K562 (cell line): ENCODE data around the gene PDE4D. TPM values are rescaled to one million over a fixed set of nuclear protein-coding genes. Genes with fewer than 3 reads are reported as not detected.

Experiments
- ATAC-seq: fragments of 200-7000 bp; cut with Tn5 transposase; 3 replicates; pipeline ENCODE4 v1.9.1; 2020; ENCODE audit warnings: moderate library complexity
- BruUV-seq: library from RNA; stranded (reverse); fragments of 400-500 nt; replicated peaks from 2 replicates; lab custom pipeline; 2021; lab: Mats Ljungman, UMichigan
- CTCF ChIA-PET: fragments of 300-600 bp; formaldehyde crosslinking; extraction: SDS; loops from one replicate; lab custom pipeline; 2021; ENCODE audit warnings: low intra/inter-chr PET ratio; lab: Yijun Ruan, JAX
- POLR2A ChIA-PET: fragments of 300-600, 350-650 bp; sonication (Branson Sonifier 250); formaldehyde crosslinking; extraction: SDS; loops from one replicate; lab custom pipeline; 2021; ENCODE audit warnings: antibody characterized with exemption, inconsistent platforms; lab: Yijun Ruan, JAX
- DNase-seq, 4 experiments: peaks; one replicate each; pipeline versions ENCODE4 v3.0.0 to v3.0.0-alpha.2; 2011 to 2018; ENCODE audit warnings: low spot score in 3 of 4, mixed read lengths in 3 of 4; ENCODE audit errors: extremely low read depth in 1 of 4
- FAIRE-seq: peaks from 2 replicates; lab custom pipeline; 2011; peaks lifted over from hg19 to GRCh38; lab: Jason Lieb, UNC
- H2AFZ ChIP-seq: 2 replicates; pipeline ENCODE4 v1.6.0; 2011; ENCODE audit warnings: low read depth, low read length, control low read depth, inconsistent platforms
- H3K27ac ChIP-seq: fragments of 200-600 bp; 3 replicates; pipeline ENCODE4 v1.8.0; 2011; ENCODE audit warnings: low read depth, mild to moderate bottlenecking, control low read depth, inconsistent platforms, low read length, moderate library complexity, mixed read lengths; ENCODE audit errors: extremely low read depth
- H3K27me3 ChIP-seq, 2 experiments: fragments of 300-600 bp in 1 of 2; 2 replicates in 1 of 2; 3 replicates in 1 of 2; pipeline versions ENCODE4 v1.6.0 to v1.8.0; 2011; ENCODE audit warnings: inconsistent platforms in 2 of 2, low read length in 2 of 2, mild to moderate bottlenecking in 1 of 2, mixed read lengths in 1 of 2, moderate library complexity in 1 of 2; ENCODE audit not compliant: control insufficient read depth in 2 of 2, insufficient read depth in 2 of 2
- H3K36me3 ChIP-seq: fragments of 300-600 bp; 3 replicates; pipeline ENCODE4 v1.8.0; 2011; ENCODE audit warnings: mild to moderate bottlenecking, low read length, inconsistent platforms; ENCODE audit not compliant: control insufficient read depth, insufficient read depth
- H3K4me1 ChIP-seq, 2 experiments: fragments of 200-600 bp in 1 of 2; replicated peaks in 1 of 2; 2 replicates in 1 of 2; 3 replicates in 1 of 2; pipeline versions ENCODE4 v1.5.1 to v1.8.0; 2011; ENCODE audit warnings: inconsistent platforms in 2 of 2, low read length in 2 of 2, mild to moderate bottlenecking in 1 of 2, mixed read lengths in 1 of 2, moderate library complexity in 1 of 2; ENCODE audit not compliant: control insufficient read depth in 2 of 2, insufficient read depth in 2 of 2
- H3K4me2 ChIP-seq: 2 replicates; pipeline ENCODE4 v1.6.1; 2011; ENCODE audit warnings: low read length, control low read depth, inconsistent platforms, mixed read lengths; ENCODE audit not compliant: insufficient read depth
- H3K4me3 ChIP-seq: fragments of 200-600 bp; sonication (generic), shearing (Covaris generic); 2 replicates; pipeline ENCODE4 v1.5.1; 2016; ENCODE audit warnings: control low read depth, inconsistent platforms
- H3K79me2 ChIP-seq: fragments of 200-600 bp; 3 replicates; pipeline ENCODE4 v1.8.0; 2011; ENCODE audit warnings: low read length, inconsistent platforms; ENCODE audit not compliant: control insufficient read depth, insufficient read depth
- H3K9ac ChIP-seq, 2 experiments: 2 replicates each; pipeline versions ENCODE4 v1.6.0 to v1.6.1; 2011; ENCODE audit warnings: low read depth in 2 of 2, low read length in 2 of 2, control low read depth in 1 of 2, inconsistent platforms in 1 of 2, mild to moderate bottlenecking in 1 of 2, mixed read lengths in 1 of 2; ENCODE audit not compliant: insufficient read depth in 1 of 2
- H3K9me1 ChIP-seq: one replicate; pipeline ENCODE4 v1.6.0; 2011; ENCODE audit warnings: inconsistent platforms, mild to moderate bottlenecking, low read length, moderate library complexity; ENCODE audit not compliant: control insufficient read depth, insufficient read depth
- H3K9me3 ChIP-seq: replicated peaks from 2 replicates; pipeline ENCODE4 v1.5.1; 2011; ENCODE audit warnings: low read depth, low read length, inconsistent platforms; ENCODE audit not compliant: control insufficient read depth, insufficient read depth
- H4K20me1 ChIP-seq: replicated peaks from 2 replicates; pipeline ENCODE4 v1.6.1; 2011; ENCODE audit warnings: low read length, inconsistent platforms, mixed read lengths; ENCODE audit not compliant: control insufficient read depth, insufficient read depth
- BCOR ChIP-seq: fragments of 450-650 bp; IDR thresholded peaks from 2 replicates; pipeline ENCODE4 v1.6.1; 2016
- FOXJ2 ChIP-seq: fragments of 200-800 bp; sonication (Bioruptor generic); IDR thresholded peaks from 2 replicates; pipeline ENCODE4 v1.6.1; 2016; ENCODE audit warnings: missing genetic modification characterization, missing compliant biosample characterization
- KAT7 ChIP-seq: sonication (generic); formaldehyde crosslinking; IDR thresholded peaks from 2 replicates; pipeline ENCODE4 v1.8.0; 2022; ENCODE audit warnings: missing genetic modification reagents, mild to moderate bottlenecking, borderline replicate concordance
- KHSRP ChIP-seq: fragments of 450-650 bp; IDR thresholded peaks from 2 replicates; pipeline ENCODE4 v1.6.1; 2017
- TGIF2 ChIP-seq: sonication (generic); formaldehyde crosslinking; IDR thresholded peaks from 2 replicates; pipeline ENCODE4 v1.8.1; 2022; ENCODE audit warnings: mild to moderate bottlenecking, missing genetic modification reagents, moderate library complexity
- XRCC3 ChIP-seq: fragments of 450-650 bp; IDR thresholded peaks from 2 replicates; pipeline ENCODE4 v1.6.1; 2017; ENCODE audit warnings: mild to moderate bottlenecking, moderate library complexity
- ZBTB11 ChIP-seq, 3 experiments: fragments of 200-800 bp in 1 of 3; fragments of 250-450 bp in 1 of 3; fragments of 450-650 bp in 1 of 3; sonication (Bioruptor Pico) in 1 of 3; sonication (Bioruptor generic) in 1 of 3; formaldehyde crosslinking in 1 of 3; IDR thresholded peaks; 2 replicates each; pipeline versions ENCODE4 v1.6.1 to v1.8.0; 2016 to 2022; ENCODE audit warnings: mild to moderate bottlenecking in 2 of 3, missing genetic modification characterization in 2 of 3, missing compliant biosample characterization in 1 of 3, moderate library complexity in 1 of 3
- ZNF175 ChIP-seq: fragments of 200-800 bp; sonication (Bioruptor generic); IDR thresholded peaks from 2 replicates; pipeline ENCODE4 v1.6.1; 2016; ENCODE audit warnings: low read depth, mild to moderate bottlenecking, missing genetic modification characterization, missing compliant biosample characterization
- ZNF445 ChIP-seq: fragments of 250-450 bp; sonication (Bioruptor Pico); IDR thresholded peaks from 2 replicates; pipeline ENCODE4 v1.4.0; 2020; ENCODE audit warnings: low read depth, mild to moderate bottlenecking, moderate library complexity
- WGBS: fragments of 100-300 bp; shearing (Covaris generic); methylation state at CpG from one replicate; pipeline ENCODE4 v1.1.6; 2016; ENCODE audit warnings: low coverage, mixed read lengths; ENCODE audit not compliant: insufficient coverage; ENCODE audit errors: missing lambda C conversion rate; 5-methylcytosine and 5-hydroxymethylcytosine counted together
- in situ Hi-C: fragments of 300-500 bp; cut with MboI; formaldehyde crosslinking; loops from 4 replicates; pipeline ENCODE4 v1.15.0; 2018; ENCODE audit warnings: inconsistent platforms, mixed read lengths
- intact Hi-C: fragments of 100-400 bp; cut with micrococcal nuclease; formaldehyde crosslinking; loops from 2 replicates; pipeline ENCODE4 v1.14.2; 2022
- polyA plus RNA-seq, 8 experiments: library from polyadenylated mRNA; depleted of rRNA in 4 of 8; stranded (reverse) in 5 of 8; unstranded in 3 of 8; fragments of >200 nt; fragmentation: Nextera tagmentation in 2 of 8; fragmentation: Illumina TruSeq in 1 of 8; extraction: Ambion mirVana in 2 of 8; extraction: Trizol in 1 of 8; gene quantifications; 2 replicates each; pipeline versions ENCODE4 v1.2.1 to v1.2.3, GENCODE V29; 2011 to 2014; ENCODE audit warnings: inconsistent platforms in 1 of 8, missing spikeins in 1 of 8
- total RNA-seq, 7 experiments: library from RNA; depleted of rRNA in 6 of 7; stranded (reverse); fragments of >200 nt in 6 of 7; fragmentation: Illumina TruSeq in 2 of 7; extraction: Trizol in 2 of 7; gene quantifications; 2 replicates each; pipeline versions ENCODE4 v1.2.1 to v1.2.3, GENCODE V29; 2011 to 2021; ENCODE audit warnings: low replicate concordance in 1 of 7

Gene PDE4D
- total and polyA plus RNA-seq, 9 of the 15 experiments (the other 6 are each of a cell fraction or from before 2014, with no cell fraction given), result 0.04 to 0.46 (median 0.13) TPM

DNA sequence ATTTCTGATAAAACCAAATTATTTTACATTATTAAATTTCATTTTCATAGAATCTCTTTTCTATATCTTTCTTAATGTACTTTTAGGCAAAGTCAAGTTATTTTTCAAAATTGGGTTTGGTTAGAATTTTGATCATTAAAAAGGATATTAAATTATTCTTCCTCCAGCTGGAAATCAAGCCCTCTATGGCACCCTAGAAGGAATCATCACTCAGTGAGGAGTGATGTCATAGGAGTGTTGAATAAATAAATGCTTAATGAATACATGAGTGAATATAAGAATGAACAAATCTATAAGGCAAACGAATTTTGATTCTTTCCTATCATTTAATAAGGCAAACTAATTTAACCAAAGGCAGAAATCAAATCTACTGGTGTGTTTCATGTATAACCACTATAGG lies 639.9 kb downstream of the PDE4D start (continued):
- TF ChIP-seq TGIF2 (CRISPR knock-in tag) (no peak), KAT7 (CRISPR knock-in tag) (no peak), ZBTB11 (CRISPR knock-in tag; IDR thresholded peaks at IDR 0.05) (no peak), ZNF445 (CRISPR knock-in tag) (no peak), BCOR (no peak)

GRCh38 chr5:59251627-59252026 lies 641.9 kb downstream of the PDE4D start:
- no peaks in the 10 kb centered on the region for H3K79me2 ChIP-seq
- FAIRE-seq (no peak), DNase-seq (no peak), ATAC-seq (no peak)
- in situ Hi-C loops (no loop called here), intact Hi-C loops (no loop called here)
- H3K4me3 ChIP-seq, result no peak overlapping the region
- ChIA-PET POLR2A (no interaction called here), CTCF (no interaction called here)
- no peaks in the 10 kb centered on the region for H3K9me1 ChIP-seq
- no peaks in the 10 kb centered on the region for H3K36me3 ChIP-seq
- no peaks in the 10 kb centered on the region for H4K20me1 ChIP-seq
- BruUV-seq, result no TSS peak
- no peaks in the 10 kb centered on the region for H3K4me1 ChIP-seq
- H3K9me3 ChIP-seq, result no peaks in the 10 kb centered on the region
- no peak for TF ChIP-seq ZNF175 (CRISPR knock-in tag)
- TF ChIP-seq FOXJ2, result no peak
- TF ChIP-seq XRCC3, result no peak
- no peak for TF ChIP-seq KHSRP
- no peak overlapping the region for H3K4me2 ChIP-seq
- no peak overlapping the region for H3K9ac ChIP-seq
- H2AFZ ChIP-seq, result no peak overlapping the region
- H3K27me3 ChIP-seq, result no peaks in the 10 kb centered on the region
- WGBS, result 0% methylated on average over 3 of the region's 3 CpGs
- H3K27ac ChIP-seq, result no peak overlapping the region
